ENCODE measurements around the gene SMAD2. TPM values are rescaled to one million over a fixed set of nuclear protein-coding genes. Genes with fewer than 3 reads are reported as not detected.

SMAD2 gene
- total RNA-seq, 1 donor from 2014 or later: 74.8 TPM

DNA sequence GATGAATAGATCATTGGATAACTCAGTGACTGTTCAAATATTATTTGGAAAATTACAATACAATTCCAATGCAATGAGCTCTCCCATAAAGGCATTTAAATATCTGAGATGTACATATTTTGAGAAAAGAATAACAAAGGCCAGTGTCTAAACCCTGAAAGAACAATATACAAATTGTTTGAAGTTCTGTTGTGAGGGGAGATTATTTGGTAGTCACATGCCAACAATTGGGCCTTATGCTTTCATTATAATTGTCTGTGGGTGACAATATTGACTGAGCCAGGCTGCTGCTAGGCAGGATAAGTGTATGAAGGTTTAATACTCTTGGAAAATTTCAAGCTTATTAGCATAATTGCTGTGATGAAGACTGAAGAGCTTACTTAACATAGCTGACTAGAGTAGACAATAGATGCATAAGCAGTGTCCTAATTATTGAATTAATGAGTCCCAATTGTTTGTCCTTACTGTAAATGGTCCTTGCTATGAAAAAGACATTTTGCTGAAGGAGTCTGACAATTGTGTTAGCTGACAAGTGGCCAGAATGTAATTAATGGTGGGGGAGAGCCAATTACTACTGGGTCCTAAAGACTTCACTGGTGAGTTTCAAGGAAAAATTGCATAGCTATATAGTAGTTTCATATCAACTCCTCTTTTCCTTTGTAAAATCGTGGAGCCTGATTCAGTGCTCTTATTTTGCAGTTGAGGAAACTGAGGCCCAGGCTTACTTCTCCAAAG, 5.0 kb upstream of the SMAD2 start:
- DNase-seq (no peak), ATAC-seq (no peak)
- intact Hi-C loops (cut with micrococcal nuclease): no loop called here

DNA sequence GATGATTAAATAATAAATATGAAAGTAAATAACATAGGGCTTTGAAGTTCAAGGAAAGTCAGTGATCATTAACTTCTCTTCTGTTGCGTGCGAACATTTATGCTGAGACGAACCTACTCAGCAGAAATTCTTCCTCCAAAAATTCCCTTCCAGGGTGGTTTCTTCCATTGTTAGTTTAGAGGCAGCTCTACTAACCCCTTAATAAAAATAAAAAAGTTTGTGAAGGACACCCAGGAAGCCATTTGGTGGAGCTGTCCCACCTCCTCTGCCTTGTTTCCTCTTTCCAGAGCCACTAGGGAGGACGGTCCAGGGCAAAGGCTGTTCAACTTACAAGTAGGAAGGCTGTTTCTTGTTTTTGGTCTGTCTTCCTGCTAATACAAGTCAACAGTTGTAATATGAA, 2.1 kb upstream of the SMAD2 start:
- DNase-seq (no peak), ATAC-seq (no peak)
- intact Hi-C loops (cut with micrococcal nuclease): no loop called here

DNA sequence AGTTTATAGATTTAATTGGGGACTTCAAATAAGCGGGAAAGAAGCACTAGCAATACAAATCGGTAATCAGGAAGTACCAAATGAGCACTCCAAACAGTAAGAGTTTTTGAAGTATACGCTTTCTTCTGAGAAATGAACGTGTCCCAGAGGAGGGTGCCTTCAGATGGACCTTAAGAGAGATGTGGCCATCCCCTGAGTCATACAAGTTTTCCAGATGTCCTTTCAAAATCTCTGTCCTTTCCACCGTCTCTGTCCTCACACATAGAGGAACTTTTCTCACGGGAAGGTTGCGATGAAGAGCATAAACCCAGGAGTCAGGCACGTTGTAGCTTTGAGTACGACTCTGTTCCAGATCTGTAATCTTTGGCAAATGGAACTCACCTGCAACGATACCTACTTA, 1.7 kb upstream of the SMAD2 start:
- intact Hi-C loops (cut with micrococcal nuclease): no loop called here

DNA sequence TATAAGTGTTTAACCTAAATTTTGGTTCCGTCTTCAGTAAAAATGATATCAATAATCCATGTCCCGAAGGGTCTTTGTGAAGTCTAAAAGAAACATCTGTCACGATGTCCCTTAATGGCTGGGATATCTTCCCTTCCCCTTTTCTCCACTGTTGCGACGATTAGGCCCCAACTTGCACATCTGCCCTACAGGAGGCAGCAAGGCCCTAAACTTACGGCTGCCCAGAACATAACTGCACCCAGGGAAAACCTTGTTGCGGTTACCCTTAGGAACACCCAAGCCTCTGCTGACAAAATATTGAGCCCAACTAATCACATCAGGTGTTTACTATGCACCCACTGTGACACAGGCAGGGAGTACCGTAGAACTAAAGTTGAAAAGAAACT, 1.3 kb upstream of the SMAD2 start:
- DNase-seq (no peak), ATAC-seq (no peak)
- intact Hi-C loops (cut with micrococcal nuclease): no loop called here

More for the DNA sequence above, 1.7 kb upstream of the SMAD2 start:
- ATAC-seq: no peak
- no peak for DNase-seq

DNA sequence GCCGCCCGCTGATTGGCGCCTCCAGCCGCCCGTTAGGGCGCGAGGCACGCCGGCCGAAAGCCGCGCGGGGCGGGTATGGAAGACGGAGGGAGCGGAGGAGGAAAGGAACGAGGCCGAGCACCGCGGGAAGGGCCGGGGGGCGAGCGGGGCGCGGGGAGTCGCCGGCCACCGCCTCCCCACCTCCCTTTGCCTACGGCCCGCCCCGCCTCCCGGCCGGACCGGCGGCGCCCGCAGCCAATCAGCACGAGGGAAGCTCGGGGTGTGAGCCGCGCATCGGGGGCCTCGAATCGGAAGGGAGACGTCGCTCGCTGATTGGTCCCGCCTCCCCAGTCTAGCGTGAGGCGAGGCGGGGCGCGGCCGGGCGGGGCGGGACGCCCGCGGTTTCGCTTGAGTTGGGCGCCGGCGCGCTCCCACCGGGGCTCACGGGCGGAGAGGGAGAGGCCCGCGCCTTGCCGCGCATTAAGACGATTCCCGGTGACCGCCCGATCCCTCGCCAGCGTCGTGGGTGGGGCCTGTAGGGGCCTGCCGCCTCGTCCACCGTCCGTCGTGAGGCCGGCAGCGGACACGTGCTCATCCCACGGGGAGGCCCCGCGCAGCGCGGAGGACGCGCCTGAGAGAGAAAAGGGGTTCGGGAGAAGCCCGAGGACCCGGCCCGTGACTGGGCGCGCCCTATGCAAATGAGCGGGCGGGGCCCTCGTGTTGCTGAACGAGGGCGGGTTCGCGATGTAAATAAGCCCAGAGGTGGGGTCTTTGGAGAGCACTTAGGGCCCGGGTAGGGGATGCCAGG, 665 bp upstream of the SMAD2 start:
- ATAC-seq: peak; percentile 93
- intact Hi-C loops (cut with micrococcal nuclease): no loop called here
- DNase-seq: peak; percentile 98

DNA sequence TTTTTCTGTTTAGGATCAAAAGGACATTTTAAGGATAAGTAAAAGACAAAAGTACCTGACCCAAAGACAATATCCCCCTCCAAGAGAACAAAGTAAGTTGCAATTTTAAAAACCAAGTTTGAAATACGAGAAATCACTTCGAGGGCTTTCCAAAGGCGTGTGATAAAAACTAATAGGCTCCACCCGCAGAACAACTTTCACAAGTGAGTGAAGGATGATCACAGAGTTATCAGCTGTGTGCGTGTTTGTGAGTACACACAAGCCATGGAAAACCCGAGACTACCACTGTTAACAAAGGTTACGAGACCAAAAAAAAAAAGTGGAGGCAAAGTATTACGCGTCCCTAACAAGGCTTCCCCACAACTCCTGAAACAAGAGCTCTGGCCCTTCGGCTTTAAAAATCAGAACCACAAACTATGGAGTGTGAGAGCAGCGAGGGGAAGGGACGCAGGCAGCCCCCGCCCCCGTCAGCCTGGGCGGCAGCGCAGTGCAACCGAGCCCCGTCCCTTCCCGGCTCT, 719 bp downstream of the SMAD2 start:
- DNase-seq (no peak), ATAC-seq (peak; percentile 3)
- intact Hi-C loops (cut with micrococcal nuclease): no loop called here

DNA sequence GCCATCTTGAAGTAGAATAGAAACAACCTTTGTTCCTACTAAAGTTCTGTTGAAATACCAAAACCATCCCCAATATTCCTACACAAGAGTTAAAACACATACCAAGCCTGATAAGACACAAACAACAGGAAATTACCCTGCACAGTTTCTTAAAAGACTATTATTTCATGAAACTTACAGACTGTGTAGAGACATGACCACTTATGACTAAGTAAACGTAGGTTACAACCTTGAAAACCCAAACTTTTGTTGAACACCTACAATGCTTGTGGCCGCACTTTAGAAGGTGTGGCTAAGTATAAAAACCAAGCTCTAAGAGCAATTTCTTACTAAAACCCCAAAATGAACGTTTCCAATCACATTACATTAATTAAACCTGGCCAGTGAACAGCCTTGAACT, 2.0 kb downstream of the SMAD2 start:
- ATAC-seq: no peak
- intact Hi-C loops (cut with micrococcal nuclease): no loop called here
- DNase-seq: no peak

DNA sequence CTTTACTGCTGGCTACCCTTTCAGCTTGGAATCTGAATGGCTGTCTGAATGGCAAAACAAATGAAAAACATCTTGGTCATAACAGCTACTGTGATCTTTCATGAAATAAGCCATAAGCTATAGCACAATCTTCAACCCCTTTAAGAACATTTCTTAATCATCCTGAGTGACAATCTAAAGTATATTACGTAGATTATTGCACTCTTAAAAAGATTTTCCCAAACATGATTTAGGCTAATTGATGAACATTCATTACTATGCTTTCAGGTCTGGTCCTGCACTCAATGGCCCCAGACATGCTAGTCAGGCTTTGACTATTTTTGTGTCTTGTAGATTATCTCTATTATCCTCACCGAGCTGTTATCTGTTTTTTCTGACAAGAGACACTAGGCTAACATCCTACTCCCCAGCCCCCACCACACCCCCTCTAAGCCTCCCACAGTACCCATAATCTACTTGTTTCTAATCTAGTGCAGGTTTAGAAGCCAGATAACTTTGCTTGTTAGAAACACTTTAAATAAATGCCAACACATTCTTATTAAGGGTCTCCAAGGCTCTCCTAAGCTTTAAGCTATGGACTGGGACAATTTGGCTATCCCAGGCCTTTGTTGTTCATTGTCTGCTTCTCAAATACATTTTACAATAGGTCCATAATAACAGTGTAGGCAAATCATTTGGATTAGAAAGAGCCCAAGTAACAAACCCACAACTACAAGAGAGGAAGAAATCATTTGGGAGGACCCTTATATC, 4.2 kb downstream of the SMAD2 start:
- ATAC-seq: no peak
- intact Hi-C loops (cut with micrococcal nuclease): no loop called here

DNA sequence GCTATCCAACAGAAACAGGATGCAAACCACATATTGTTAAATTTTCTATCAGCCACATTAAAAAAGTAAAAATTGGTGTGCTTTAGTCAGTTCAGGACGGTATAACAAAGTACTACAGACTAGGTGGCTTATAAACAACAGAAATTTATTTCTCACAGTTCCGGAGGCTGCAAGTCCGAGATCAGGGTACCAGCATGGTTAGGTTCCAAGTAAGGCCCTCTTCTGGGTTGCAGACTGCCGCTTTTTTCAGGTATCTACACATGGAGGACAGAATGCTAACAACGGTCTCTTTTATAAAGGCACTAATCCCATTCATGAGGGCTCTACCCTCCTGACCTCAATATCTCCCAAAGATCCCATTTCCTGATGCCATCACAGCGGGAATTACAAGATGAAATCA, 10.5 kb downstream of the SMAD2 start:
- no peak for ATAC-seq
- intact Hi-C loops (cut with micrococcal nuclease): loop anchor here (10.0 kb wide), 1 partner anchor 55 kb away; no protein-coding TSS in a partner anchor
- DNase-seq: no peak

More for the DNA sequence above, 4.2 kb downstream of the SMAD2 start:
- no peak for DNase-seq

DNA sequence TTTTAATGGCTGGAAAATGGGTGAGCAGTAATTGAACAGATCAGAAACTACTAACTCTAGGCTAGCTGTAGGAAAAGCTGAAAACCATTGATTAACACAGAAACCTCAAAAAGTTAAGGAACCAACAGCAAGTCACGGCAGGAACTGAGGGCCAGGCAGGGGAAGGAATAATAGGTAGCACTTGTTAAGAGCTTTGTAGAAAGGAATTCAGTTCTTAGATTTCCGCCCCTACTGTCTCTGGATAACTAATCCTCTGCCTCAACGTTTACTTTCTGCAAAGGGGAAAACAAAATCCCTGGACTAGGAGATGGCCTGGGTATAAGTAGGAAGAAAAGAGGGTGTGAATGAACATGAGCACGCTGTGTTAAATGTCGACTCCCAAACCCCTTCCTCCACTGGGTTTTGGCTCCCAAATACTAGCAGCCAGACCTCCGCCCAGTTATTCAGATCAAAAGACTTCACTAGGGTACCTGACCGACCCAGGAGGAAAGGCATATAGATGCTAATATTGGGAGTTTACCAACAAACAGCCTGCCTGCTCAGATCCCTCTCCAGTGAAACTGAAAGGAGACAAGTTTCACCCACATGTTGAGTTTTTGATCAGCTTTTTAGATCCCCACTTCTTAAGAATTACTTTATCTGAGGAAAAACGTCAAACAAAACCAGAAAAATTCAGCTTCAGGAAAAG, 12.4 kb downstream of the SMAD2 start:
- no peak for DNase-seq
- intact Hi-C loops (cut with micrococcal nuclease): loop anchor here (10.0 kb wide), 1 partner anchor 53 kb away; no protein-coding TSS in a partner anchor
- no peak for ATAC-seq

DNA sequence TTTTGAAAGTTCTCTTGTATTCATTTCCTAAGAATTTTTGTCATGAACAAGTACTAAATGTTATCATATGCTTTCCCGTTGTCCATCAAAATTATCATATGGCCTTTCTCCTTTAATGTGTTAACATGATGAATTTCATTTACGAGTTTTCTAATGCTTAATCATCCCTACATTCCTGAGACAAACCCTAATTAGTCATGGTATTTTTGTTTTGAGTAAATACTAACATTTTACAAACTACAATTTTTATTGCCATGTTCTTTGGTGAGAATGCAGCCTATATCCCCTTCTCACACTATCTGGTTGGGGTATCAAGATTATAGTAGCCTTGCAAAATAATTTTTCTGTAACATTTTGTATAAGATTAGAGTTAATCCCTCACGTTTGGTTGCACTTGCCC, 14.5 kb downstream of the SMAD2 start:
- no peak for ATAC-seq
- no peak for DNase-seq
- intact Hi-C loops (cut with micrococcal nuclease): loop anchor here (10.0 kb wide), 1 partner anchor 51 kb away; no protein-coding TSS in a partner anchor

DNA sequence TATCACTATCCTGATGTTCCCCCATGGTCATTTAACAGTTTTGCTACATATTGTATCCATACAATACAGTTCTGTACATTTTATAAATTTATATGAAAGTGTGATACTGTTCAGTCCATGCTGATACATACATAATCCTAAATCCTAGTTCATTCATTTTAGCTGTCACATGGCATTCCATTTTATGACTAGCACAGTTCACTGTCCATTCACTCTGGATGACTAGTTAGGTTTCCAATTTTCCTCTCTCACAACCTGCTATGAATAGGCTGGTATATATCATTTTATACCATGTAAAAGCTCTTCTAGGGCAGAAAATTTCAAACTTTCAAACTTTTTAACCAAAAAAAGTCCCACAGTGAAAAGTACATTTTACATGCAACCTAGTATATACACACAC, 15.2 kb downstream of the SMAD2 start:
- intact Hi-C loops (cut with micrococcal nuclease): loop anchor here (10.0 kb wide), 1 partner anchor 50 kb away; no protein-coding TSS in a partner anchor
- ATAC-seq: no peak
- DNase-seq: no peak

DNA sequence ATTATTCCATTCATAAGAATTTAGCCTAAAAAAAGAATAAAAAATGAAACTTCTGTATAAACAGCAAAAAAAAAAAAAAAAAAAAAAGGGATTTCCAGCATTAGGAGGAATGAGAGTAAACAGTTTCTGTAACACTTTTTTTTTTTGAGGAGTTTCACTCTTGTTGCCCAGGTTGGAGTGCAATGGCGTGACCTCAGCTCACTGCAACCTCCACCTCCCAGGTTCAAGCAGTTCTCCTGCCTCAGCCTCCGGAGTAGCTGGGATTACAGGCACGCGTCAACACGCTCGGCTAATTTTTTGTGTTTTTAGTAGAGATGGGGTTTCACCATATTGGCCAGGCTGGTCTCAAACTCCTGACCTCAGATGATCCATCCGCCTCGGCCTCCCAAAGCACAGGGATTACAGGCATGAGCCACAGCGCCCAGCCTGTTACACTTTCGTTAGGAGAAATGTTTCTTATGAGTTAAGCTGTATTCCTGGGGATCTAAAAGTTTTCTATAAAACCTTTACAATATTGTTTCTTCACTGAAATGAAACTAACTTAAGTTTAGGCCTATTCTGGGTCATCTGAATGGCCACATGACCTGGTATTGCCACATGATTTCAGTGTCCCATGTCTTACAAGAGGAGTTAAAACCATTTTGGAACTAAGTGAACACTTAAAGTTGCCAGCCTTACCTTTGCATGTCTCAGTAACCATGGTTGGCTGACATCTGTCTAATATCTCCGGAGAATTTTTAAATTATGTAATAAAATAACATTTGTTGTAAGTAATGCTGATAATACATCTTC, 17.5 kb downstream of the SMAD2 start:
- intact Hi-C loops (cut with micrococcal nuclease): loop anchor here (10.0 kb wide), 1 partner anchor 48 kb away; no protein-coding TSS in a partner anchor
- ATAC-seq (no peak), DNase-seq (no peak)

DNA sequence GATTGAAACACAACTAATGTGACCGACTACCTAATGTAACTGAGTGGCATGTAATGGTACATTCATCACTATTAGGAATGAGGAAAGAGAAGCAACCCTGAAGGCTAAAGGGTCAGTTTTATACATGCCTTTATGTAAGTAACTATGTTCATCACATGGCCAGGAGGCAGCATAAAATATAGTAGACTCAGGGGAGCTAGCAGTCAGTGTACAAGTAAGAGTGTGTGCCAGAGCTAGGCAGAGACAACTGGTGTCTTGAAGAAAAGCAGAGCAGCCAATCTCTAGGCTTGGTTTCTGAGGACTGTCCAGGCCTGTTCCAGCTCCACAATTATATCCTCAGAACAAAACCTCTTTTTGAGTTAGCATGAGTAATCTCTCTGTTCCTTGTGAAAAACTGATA, 18.1 kb downstream of the SMAD2 start:
- peak; percentile 65 for ATAC-seq
- intact Hi-C loops (cut with micrococcal nuclease): loop anchor here (10.0 kb wide), 1 partner anchor 48 kb away; no protein-coding TSS in a partner anchor
- no peak for DNase-seq

DNA sequence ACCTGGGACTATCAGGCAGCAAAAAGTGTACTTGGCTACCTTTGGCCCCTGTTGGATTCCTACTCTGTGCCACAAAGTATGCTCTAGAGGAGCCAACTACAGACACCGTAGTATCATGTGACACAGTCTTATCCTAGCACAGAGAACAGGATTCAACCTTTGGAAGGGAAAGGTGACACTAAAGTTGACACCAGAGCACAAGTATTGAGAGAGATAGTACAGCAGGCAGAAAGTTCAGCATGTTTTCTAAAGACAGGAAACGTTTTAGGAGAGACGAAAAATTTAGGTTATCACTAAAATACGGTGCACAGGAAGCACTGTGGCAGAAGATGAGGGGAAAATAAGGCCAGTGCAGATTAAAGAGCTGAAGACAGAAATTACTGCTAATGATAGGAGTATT, 18.6 kb downstream of the SMAD2 start:
- intact Hi-C loops (cut with micrococcal nuclease): loop anchor here (10.0 kb wide), 1 partner anchor 47 kb away; no protein-coding TSS in a partner anchor
- ATAC-seq (peak; percentile 87), DNase-seq (no peak)

DNA sequence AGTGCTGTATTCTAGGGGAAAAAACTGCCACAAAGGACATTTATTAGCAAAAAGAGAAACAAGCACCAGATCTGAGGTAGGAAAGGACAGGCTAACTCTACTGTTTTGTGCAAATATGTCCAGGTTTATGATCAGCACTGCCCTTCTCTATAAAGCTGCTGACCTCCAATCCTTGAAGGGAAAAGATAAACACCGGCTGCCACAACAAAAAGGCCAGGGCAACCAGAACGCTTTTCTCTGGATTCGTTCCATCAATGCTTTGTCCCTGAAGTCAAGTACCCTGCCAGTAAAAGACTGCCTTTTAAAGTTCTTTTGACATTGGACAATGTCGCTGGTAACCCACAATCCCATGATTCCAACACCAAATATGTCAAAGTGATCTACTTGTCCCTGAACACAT, 21.0 kb downstream of the SMAD2 start:
- peak; percentile 50 for ATAC-seq
- intact Hi-C loops (cut with micrococcal nuclease): no loop called here
- no peak for DNase-seq

DNA sequence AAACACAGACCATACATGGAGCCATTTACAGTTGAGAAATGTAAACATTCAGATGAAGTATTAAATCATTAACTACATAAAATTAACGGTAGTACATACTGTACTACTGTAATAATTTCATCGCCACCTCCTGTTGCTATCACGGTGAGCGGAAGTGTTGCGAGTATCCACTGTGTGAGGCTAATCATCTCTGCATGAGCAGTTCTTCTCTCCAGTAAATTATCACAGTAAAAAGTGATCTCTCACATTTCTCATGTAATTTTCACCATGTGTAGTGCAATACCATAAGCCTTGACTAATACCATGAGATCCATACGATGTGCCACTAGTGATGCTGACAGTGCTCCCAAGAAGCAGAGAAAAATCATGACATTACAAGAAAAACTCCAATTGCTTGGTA, 21.9 kb downstream of the SMAD2 start:
- intact Hi-C loops (cut with micrococcal nuclease): no loop called here
- ATAC-seq (no peak), DNase-seq (no peak)

DNA sequence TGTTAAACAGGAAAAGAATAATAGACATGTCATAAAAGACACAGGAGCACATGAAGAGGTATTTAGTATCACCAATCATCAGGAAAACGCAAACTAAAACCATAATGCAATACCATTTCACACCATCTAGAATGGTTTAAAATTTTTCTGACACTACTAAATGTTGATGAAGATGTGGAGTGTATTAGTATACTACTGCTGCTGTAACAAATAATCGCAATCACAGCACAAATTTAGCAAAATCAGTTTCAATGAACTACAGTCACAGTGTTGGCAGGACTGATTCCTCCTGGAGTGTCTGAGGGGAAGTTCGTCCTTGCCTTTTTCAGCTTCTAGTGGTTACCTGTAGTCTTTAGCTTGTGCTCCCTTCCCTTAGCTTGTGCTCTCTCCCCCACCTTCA, 24.1 kb downstream of the SMAD2 start:
- no peak for DNase-seq
- ATAC-seq: no peak
- intact Hi-C loops (cut with micrococcal nuclease): no loop called here

Data from left ventricle myocardium superior (tissue), 1 donor.